Measurements from ENCODE around the gene PPP2R2B.

The PPP2R2B gene

DNA sequence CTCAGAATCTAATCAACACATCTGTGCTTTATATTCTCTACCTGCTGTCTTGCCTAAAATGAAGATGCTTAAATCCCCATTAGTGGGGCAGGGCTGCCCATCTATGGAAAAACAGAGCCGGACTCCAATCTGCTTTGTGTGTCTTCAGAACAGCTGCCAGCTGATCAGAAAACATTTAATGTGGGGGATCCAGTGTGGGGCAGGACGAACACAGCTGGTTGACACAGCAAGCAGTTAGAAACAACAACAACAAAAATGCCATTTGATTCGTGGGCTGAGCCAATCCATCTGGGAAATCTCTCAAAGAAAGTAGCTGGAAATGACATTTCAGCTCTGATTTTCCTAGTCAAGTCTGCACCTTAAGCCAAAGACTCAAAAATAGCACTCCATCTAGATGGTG, 99.8 kb downstream of the PPP2R2B start:
- FAIRE-seq: no peak

GRCh38 chr5:146778261-146778660, 100.3 kb downstream of the PPP2R2B start:
- no peak for FAIRE-seq

DNA sequence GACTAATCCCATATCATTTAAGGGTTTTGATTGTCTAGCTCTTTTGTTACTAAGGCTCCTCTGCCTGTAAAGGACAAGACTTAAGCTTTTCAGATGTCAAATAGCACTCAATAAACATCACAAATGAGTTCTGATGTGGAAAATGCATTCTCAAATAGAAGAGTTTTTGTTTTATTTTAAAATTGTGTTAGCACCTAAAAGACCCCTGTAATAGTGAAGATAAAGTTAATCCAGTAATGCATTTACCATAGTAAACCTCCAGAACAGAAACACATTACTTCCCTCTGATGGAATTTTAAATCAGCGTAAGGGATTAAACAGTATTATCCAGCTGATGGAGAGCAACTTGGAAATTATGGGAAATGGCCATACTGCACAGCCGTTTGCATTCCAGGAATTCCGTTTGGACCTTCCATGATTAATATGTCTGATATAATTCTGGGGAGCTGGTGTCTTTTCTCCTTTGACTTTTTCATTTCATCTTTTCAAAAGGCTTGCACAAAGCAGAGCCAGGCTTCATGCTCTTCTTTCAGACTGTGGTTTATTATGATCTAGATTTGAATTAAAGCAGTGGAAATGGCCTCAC, 105.6 kb downstream of the PPP2R2B start:
- no peak for FAIRE-seq

DNA sequence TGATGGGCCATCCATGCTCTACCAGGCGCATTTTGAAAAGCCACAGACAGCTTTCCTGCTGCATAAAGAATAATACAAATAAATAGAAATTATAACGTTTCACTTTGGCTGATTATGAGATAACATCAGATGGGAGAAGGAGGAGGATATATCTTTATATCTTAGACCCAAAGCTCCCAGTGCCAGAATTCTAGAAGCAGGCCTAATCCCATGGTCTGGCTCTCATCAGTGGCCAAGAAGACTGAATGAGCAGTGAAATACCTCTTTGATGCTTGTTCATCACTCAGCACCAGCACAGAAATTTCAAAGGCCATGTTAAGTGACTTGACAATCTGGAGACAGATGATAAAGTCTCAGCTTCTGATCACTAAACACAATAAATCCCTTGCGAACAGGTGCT, 107.6 kb downstream of the PPP2R2B start:
- no peak for FAIRE-seq

- no peak for FAIRE-seq
Observed at GRCh38 chr5:146770546-146770945, 108.0 kb downstream of the PPP2R2B start.

DNA sequence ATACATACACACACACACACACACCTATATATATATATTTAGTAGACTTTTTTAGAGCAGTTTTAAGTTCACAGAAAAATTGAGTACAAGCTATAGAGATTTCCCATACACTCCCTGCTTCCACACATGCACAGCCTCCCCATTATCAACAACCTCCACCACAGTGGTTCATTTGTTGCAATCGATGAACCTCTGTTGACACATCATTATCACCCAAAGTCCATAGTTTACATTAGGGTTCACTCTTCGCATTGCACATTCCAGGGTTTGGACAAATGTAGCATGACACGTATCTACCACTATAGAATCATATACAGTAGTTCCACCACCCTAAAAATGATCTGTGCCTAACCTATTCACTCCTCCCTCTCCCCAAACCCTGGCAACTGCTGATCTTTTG, 111.0 kb downstream of the PPP2R2B start:
- no peak for FAIRE-seq

- no peak for FAIRE-seq
Observed at GRCh38 chr5:146766013-146766412, 112.5 kb downstream of the PPP2R2B start.

DNA sequence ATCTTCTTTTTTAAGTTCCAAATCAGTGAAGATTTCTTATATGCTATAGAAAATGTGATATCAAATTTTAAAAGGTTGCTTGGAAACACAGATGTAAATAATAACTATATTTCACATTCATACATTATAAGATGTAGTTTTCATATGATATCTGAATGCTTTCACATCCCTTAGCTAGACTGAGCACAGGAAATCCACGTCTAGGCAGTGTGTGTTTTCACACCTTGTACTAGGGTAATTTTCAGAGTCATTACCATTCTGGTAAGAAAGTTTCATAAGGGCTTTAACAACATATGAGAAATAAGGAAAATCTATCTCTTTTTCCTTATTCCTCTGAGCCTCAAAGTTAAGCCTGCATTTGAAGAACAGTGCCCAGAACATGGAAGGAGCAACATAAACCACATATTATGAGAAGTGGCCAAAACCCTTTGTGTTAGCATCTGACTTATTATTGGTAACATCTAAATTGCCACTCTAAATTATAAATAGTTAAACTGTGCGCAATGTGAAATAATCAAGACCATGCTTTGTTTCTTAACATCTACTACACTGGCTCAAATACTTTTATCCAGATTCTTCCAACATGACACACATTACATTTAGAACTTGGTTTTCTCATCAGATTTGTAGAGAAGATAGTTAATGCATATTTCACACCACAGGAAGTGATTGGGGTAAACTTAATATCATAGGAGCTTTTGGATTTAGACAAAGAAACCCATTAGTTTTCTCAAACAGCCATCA, 113.3 kb downstream of the PPP2R2B start:
- FAIRE-seq: no peak

DNA sequence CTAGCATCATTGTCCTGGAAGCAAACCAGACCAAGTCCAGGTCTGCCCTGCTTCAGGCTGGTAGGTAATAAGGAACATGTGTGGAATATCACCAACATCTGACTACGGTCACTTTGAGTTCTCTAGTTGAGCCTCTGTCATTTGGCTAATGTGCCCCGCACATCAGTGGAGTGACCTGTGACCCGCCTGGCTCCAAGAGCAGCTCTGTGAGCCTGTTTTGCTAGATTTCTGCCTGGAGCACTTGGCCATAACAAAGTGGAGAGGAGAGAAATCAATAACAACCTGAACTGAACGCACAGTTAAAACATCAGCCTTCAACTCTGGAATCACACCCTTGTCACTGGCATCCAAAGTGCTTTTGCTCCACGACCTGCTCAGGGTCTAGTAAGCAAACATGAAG, 115.7 kb downstream of the PPP2R2B start:
- no peak for FAIRE-seq

GRCh38 chr5:146761811-146762210, 116.7 kb downstream of the PPP2R2B start:
- FAIRE-seq: no peak

DNA sequence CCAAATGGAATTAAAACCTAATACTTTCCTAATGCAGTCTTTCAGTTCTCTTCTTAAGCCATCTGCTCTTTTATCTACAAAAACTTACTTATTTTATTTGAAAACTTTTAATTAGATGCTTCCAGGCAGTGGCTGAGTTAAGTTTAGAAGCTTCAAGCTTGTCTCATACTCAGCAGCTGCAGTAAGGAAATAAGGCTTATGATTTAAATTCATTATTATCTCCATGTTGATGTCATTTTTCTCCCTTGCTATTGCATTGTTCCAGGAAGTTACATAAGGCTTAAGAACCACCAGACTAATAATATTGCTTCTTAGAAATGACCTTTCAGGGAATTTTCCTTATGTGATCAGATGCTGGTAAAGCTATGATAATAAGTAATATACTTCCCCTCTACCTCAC, 119.6 kb downstream of the PPP2R2B start:
- no peak for FAIRE-seq

GRCh38 chr5:146758076-146758475, 120.5 kb downstream of the PPP2R2B start:
- no peak for FAIRE-seq

DNA sequence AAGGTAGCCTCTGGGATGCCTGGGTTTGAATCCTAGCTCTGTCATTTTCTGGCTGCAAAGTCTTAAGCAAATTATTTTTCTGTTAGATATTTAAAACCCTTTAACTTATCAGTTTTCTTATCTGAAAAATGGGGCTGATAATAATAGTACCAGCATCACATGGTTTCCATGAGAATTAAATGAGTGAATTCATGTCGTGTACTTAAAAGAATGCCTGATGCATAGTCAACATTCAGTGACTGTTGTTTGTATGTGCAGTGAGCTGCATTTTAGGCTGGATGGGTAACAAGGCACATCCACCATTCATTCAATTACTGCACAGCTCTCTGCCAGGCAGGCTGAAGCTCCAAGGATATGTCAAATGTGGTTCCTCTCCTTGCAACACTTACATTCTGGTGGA, 122.0 kb downstream of the PPP2R2B start:
- FAIRE-seq: no peak

DNA sequence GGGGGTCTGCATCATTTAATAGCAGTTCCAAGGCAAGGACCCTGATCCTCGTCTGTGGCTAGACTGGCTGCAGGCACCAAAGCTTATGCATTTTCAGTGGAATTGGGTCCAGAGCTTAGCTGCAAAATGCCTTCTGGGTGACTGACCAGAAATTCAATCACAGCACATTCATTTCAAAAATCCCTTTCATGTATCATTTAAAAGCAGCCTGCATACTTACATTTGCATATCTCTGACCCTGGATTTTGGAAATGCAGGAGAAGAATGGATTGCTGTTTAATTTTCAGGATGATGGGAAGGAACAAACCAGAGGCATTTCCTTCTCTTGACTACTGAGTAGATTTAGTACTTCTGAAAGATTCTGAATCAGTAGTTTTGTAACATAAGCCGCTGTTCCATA, 122.8 kb downstream of the PPP2R2B start:
- FAIRE-seq: no peak

DNA sequence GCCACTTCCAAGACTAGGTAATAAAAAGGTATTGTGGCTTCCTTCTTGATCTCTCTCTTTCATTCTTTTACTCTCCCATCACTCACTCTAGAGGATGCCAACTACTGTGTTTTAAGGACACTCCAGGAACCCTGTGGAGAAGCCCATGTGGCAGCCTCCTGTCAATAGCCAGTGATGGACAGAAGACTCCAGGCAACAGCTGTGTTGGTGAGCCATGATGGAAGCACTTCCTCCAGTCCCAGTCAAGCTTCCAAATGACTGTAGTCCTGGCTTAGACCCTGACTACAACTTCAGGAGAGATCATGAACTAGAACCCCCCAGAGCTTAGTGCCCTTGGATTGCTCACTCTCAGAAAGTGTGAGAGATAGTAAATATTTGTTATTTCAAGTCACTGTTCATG, 123.9 kb downstream of the PPP2R2B start:
- FAIRE-seq: no peak

DNA sequence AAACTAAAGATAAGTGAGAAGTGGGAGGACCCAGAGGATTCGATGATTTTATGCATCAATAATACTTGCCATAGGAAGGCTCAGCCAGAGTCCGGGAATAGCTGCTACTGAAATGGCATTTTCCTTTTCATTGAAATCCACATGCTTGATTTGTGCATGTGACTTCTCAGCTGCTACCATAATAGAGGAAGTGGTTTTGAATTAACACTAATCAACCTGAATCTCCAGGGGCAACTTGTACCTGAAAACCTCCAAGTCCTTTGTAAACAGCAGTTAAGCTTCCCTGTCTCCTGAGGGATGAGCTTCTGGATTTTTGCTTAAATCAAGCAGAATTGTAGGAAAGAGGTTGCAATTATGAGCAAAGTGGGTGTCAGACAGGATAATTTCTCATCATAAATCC, 124.9 kb downstream of the PPP2R2B start:
- no peak for FAIRE-seq

DNA sequence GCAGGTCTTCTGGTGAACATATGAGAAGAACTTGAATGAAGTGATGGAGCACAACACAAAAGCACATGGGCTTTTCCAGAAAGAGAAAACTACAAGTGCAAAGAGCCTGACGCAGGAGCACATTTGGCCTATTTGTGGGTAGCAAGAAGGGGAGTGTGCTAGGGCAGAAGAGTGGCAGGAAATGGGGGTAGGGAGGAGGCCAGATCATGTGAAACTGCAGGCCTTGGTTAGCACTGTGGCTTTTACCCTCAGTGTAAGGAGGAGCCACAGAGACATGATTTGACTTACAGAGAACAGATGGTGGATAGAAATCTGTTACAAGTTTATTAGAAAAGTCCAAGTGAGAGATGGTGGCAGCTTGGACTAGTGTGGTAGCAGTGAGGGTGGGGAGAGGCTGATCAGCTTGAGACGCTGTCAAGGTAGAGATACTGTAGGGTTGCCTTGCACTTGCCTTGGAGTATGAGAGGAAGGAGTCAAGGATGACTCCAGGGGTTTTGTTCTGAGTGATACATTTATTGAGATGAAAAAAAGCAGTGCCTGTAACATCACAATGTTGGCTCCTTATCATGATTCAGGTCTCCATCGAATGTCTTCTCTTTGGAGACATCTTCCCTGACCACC, 126.7 kb downstream of the PPP2R2B start:
- FAIRE-seq: no peak

DNA sequence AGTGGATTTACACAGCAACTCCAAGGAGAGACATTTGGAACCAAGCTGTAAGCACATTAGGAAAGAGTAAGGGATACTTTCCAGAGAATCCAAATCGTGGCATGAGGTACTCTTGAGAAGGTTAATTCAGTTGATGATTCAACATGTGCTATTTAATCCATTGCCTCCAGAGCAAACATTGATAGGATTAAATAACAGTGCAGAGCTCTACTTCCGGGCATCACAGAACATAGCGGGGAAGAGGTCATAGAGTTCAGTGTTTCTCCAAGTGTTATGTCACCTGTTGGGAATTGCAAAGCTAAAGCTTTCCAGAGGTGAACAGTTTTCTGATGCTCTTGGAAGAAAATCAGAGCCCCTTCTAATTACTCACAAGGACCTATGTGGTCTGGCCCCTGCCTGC, 127.5 kb downstream of the PPP2R2B start:
- no peak for FAIRE-seq

DNA sequence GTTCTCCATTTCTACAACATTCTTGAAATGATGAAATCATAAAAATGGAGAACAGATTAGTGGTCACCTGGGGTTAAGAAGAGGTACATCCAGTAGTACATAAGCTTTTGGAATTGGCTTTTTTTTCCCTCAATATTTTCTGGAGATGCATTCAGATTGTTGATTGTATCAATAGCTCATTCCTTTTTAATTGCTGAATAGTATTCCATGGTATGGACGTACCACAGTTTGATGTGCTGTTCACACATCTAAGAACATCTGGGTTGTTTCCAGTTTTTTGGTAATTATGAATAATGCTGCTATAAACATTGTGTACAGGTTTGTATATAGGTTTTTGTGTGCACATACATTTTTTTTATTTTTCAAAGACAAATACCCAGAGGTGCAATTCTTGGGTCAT, 130.0 kb downstream of the PPP2R2B start:
- no peak for FAIRE-seq

DNA sequence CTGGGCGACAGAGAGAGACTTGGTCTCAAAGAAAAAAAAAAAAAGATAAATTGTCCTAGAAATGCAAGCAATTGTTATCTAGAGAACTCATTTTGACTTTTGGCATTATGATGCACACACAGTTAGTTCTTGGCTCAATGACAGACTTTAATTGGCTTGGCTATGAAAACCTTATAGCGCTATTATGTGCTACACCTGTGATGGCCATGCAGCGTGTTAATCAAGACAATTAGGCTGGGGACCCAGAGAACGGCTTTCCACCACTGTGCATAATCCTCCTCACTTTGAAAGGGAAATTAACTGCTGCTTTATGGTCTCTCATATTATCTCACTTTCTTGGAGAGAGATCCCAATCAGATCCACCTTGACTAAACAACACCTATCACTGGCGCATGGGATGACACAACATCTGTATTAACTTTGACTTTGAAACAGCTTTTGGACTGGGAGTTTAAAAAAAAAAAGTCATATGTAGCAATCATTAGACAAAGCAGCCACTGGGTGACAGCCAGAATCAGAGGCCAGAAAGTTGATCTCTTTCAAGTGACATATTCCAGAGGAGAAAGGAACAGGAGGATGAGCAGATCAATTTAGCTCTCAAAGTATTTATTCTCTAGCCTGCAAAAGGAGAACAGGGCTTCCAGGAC, 132.5 kb downstream of the PPP2R2B start:
- FAIRE-seq: no peak

DNA sequence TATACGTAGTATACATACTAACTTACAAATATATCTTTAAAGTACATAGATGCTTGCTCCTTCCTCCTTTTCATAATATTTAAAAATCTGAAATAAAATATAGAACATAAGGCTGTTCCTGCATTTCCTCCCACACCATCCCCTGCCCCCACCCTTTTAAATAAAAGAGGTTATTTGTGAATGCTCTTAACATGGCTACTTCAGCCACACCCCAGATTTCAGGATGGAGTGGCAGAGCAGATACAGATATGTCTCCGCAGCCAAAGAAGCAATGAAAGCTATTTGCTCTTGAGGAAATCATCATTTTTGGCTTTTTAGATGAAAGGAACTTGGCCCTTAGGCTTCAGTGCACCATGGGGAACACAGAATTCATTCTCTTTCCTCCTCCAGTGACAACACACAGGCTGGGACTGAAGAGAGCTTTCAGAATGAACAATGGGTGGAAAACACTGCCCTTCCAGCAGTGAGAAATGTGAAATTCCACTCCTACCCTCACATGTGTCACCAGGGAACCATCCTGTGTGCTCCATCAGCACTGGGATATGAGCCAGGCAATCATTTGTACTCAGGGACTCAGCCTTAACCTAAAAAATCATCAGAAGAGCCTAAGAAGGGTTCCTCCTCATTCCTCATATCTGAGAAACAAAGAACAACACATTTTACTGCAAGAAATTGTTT, 134.3 kb downstream of the PPP2R2B start:
- FAIRE-seq: no peak

GRCh38 chr5:146734936-146735577, 143.5 kb downstream of the PPP2R2B start:
- no peak for FAIRE-seq

DNA sequence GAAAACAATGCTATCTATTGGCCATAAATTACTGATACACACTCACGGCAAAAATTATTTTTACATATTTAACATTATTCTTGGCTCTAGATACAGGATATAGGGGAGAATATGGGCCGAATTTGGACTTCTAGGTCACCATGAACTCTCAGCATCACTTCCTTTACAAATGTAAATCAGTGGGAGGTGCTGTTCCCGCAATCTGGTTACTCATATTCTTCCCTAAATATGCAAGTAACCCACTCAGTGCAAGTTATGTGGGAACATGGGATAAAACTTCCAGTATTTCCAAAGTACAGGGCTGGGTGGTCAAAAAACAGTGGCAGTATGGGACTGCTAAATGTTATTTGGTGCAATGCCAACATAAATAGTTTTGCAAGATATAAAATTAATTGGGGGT, 145.6 kb downstream of the PPP2R2B start:
- FAIRE-seq: no peak

Data from colon (tissue), 2 donors.